HG03039 (cell line): ENCODE data around the gene SRL.
"Not testable (repeated sequence)": the region's sequence is repeated elsewhere in the genome, so short reads cannot be mapped to it uniquely, and the experiment has no call there.

ENCODE experiments used
- ATAC-seq: cut with Tn5 transposase; IDR thresholded peaks from one replicate; pipeline ENCODE4 v1.9.1; 2021; ENCODE audit warnings: mild to moderate bottlenecking, moderate library complexity; ENCODE audit not compliant: unreplicated experiment

Gene SRL

DNA sequence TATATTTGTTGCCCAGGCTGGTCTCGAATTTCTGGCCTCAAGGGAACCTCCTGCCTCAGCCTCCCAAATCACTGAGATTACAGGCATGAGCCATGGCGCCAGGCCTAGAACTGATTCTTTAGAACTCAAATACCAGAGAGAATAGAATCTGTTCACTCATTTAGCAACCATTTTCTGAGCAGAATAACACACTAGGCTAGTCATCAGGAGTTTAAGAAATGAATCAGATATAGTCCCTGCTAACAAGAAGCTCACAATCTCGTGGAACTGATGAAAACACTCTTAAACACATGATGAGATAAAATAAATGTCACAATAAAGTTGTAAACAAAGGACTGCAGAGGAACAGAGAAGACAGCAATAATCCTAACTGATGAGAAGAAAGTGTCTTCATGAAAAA, 69.8 kb downstream of the SRL start:
- ATAC-seq: no peak

DNA sequence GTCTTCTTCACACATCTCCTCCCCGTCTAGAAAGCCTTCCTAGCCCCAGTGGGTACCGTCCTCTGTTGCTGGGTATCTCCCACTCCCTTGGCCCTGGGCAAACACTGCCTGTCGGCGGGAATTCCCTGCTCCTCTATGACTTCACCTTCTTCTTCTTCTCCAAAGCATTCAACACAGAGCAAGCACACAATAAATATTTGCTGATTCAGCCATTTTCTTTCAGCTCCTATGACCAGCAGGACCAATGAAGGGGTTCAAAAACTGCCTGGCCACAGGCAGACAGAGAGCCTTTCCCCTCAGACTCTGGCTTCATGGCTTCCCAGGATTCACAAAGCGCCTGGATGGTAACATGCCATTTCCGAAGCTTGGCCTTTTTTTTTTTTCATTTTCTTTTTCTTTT, 72.5 kb downstream of the SRL start:
- ATAC-seq: no peak

DNA sequence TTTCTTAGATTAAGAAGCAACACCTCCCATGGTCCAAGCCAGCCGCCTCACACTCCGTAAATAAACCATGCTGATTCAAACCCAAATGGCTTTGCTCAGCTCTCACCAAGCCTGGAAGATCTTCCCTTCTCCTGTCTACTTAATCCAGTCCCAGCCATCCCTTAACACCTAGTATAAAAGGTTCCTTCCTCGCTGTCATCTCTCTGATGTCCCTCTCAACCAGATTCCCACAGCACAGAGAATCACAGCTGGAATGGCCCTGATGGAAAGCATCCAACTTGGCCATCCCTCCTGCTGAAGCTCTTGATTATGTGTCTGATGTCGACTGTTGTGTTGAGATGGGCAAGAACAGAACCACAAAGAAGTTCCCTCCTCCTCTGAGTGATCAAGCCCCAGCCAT, 75.1 kb downstream of the SRL start:
- ATAC-seq: no peak

DNA sequence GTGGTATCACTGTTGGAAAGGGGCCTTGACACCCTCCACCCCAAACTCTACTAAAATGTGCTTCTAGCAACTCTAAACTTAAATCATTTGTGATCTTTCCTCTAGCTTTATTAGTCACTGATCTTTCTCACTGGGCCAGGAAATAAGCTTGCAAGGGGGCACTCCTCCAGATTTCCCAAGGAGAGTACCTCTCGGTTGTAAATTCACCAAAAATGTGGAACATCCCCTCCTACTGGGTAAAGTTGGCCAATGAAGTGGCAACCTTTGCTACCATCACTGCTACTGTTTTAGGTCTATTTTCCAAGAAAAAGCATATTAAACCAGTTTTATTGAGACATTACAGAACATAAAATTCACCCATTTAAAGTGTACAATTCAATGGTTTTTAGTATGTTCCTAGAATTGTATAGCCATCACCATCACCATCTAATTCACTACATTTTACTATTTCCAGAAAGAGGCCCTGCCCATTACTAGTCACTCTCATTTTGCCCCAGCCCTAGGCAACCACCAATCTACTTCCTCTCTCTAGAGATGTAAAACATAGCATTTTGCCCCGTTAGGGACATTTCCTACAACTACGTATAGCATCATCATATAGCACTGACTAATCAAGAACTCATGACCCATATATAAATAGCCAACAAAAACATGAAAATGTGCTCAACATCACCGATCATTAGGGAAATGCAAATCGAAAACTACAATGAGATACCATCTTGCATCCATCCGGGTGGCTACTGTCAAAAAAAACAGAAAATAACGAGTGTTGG, 81.0 kb downstream of the SRL start:
- ATAC-seq: no peak

DNA sequence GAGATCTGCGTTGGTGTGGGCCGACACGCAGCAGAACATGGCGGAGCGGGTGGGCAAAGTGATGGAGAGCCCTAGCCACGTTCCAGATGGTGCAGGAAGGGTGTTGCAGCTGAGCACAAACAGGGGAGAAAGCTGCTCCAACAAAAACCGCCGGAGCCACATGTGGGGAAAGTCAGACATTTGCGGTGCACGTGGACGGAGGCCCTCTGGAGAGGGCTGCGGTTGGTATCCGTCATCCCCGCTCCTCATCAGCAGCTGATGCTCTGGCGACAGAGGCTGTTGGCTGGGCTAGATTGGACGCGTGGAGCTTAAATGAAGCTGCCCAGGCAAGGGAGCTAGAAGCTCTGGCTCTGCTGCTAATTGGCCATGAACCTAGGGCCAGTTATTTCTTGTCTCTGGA, 82.2 kb downstream of the SRL start:
- ATAC-seq: no peak

DNA sequence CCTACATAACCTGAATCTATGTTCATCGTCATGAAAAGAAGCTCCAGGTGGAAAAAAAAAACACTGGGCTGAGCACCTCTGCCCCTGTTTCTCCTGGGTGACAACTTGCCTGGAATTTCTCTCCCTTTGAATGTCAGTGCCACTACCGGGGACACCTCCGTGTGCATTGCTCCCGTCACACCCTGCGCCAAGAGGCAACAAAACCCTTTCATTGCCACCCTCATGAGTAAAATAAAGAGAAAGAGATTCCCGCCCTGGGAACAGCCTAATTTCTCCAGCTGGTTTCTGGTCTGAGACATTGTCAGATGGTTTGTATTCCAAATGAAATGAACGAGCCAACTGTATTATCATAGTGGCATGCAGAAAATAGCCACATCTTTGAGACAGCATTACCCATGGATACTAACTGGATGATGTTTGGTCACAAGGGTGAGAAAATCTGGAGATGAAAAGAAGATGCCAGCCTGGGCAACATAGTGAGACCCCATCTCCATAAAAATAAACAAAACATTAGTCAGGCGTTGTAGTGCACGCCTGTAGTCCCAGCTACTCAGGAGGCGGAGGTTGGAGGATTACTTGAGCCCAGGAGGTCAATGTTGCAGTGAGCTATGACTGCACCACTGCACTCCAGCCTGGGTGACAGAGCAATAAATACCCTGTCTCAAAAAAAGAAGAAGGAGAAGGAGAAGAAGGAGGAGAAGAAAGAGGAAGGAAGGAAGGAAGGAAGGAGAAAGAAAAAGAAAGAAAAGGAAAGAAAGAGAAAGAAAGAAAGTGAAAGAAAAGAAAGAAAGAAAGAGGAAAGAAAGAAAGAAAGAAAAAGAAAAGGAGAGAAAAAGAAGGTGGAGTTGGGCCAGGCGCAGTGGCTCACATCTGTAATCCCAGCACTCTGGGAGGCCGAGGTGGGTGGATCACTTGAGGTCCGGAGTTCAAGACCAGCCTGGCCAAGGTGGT, 83.5 kb downstream of the SRL start:
- ATAC-seq: no peak

DNA sequence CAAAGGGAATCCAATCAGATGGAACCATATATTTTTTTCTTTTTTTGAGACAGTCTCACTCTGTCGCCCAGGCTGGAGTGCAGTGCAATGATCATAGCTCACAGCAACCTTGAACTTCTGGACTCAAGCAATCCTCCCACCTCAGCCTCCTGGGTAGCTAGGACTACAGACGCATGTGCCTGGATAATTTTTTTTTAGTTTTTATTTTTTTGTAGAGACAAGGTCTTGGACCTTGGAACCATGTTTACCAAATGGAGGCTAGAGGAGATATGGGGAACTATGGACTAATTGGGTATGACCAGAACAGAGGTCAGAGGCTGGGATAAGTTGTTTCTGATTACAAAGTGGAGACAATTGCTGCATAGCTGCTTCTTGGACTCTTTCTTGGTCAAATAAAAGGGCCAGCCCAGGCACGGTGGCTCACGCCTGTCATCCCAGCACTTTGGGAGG, 84.5 kb downstream of the SRL start:
- ATAC-seq: no peak

DNA sequence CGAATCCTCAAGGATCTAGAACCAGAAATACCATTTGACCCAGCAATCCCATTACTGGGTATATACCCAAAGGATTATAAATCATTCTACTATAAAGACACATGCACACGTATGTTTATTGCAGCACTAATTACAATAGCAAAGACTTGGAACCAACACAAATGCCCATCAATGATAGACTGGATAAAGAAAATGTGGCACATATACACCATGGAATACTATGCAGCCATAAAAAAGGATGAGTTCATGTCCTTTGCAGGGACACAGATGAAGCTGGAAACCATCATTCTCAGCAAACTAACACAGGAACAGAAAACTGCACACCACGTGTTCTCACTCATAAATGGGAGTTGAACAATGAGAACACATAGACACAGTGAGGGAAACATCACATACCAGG, 85.4 kb downstream of the SRL start:
- not testable (repeated sequence) for ATAC-seq

DNA sequence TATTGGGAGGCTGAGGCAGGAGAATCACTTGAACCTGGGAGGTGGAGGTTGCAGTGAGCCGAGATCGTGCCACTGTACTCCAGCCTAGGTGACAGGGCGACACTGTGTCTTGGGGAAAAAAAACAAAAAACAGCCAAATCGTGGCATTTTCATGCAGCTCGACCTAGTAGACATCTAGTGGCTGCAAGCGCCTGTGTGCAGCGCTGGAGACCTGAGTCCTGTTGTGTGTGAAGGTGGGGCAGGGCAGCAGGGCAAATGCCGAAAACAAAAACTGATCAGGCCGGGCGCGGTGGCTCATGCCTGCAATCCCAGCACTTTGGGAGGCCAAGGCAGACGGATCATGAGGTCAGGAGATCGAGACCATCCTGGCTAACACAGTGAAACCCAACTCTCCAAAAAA, 88.5 kb downstream of the SRL start:
- not testable (repeated sequence) for ATAC-seq

DNA sequence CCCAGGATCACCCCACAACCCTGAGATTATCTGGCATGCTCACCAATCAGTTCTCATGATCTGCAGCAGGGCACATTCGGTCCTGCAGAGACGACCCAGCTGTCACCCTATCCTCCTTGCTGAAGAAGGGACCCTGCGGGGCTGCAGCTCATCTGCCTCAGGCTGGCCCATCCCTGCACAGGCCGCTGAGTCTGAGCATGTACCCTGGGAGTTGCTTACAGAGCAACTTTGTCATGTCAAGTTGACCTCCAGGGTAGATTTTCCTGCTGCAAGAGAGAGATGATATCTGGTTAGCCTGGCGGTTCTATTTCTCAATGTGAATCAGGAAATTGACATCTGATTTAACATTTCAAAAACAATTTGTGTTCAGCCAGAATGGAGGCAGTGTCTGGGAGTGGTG, 89.6 kb downstream of the SRL start:
- ATAC-seq: no peak

DNA sequence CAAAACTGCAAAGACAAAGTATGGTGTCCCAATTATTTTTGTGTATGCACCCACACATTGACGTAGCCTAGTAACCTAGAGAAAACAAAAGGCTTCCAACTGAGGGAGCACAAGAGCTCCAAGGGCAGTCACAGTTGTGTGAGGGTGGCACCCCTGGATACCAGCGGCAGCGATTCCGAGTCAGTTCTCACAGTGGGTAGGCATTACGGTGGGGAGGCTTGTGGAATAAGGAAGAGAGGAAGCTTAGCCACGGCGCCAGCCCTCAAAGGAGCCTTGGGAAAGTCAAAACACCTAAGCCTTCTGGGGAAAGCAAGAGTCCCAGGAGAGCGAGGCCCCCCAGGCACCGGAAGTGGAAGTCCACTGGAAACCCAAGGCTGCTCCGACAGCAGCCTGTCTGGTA, 94.6 kb downstream of the SRL start:
- no peak for ATAC-seq

DNA sequence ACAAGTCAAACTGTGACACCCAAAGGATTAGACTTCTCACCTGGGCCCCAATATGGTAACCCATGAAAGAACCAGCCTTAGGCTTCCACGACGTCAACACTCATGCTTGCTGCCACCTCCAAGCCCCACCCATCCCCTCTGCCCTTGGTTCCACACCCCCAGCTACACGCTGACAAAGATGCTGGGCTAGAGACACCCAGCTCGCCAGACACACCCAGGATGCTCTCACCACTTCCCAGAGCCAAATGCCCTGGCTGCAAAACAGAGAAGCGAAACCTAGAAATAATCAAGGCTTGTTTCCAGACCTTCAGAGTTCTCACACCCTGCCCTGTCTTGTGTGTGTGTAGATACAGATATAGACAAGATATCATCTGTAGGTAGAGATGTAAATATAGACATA, 99.6 kb downstream of the SRL start:
- no peak for ATAC-seq

DNA sequence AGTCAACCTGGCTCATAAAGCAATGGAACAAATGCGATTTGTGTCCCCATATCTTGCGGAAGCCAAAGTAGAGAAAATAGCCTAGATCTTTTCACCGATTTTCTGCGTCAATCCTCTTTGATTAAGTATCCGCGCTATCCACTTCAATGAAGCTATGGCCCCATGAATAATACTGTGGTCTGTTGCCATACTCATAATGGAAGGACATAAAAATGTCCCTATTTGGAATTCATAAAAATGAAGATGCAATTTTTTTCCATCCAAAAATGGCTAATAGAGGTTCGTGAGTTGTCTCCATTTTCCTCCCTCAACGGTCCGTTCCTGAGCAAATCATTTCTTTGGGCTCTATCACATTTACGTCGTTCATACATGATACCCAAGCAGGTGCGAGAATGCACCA, 100.3 kb downstream of the SRL start:
- no peak for ATAC-seq

DNA sequence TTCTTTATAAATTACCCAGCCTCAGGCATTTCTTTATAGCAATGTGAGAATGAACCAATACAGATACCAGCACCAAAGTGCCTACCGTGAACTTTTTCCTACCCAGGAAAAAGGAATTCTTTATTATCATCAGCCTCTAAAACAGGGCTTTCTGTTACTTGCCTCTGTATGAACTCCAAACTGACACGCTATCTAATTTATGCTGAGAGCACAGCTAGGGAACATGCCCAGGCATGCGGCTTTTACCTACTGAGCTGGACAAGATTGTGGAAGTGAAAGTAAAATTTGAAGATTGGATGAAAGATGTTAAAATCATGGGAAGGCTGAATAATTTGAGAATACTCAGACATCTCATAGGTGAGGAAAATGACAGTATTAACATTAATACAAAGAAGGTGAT, 101.2 kb downstream of the SRL start:
- ATAC-seq: no peak

DNA sequence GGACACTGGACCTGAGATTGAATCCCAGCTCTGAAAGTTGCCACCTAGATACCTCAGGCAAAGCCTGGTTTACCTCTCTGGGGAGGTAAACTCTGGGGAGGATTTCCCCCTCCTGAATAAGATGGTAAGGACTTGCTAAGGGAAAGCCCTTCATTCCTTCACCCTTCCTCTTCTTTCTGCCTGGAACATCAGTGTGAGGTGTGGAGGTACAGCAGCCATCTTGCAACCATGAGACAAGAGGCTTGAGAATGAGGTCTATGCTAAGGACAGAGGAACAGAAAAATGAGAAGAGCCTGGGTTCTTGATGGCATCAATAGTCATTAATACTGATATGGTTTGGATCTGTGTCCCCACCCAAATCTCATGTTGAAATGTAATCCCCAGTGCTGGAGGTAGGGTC, 101.9 kb downstream of the SRL start:
- no peak for ATAC-seq
